GM19025 (cell line): ENCODE data around the gene COPB2.

ENCODE experiments used
- ATAC-seq: cut with Tn5 transposase; IDR thresholded peaks from one replicate; pipeline ENCODE4 v1.9.1; 2021; ENCODE audit warnings: mild to moderate bottlenecking, low read depth, moderate library complexity; ENCODE audit not compliant: unreplicated experiment

The COPB2 gene

DNA sequence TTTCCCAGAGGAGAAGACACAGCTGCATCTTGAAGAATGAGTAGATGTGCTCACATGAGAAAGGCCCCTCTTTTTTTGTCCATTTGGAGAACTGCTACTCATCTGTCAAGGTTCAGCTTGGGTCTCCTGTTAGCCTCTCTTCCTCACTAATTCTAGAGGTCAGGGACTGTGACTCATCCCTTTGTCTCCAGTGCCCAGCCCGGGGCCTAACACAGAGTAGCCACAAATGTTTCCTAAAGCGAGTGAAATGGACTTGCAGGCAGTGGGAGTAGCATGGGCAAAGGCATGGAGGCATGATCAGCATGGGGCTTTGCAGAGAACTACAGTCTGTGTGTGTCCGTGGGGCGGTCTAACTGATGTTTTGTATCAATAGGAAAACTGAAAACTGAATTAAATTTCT is 79.6 kb downstream of the COPB2 start:
- ATAC-seq = no peak

DNA sequence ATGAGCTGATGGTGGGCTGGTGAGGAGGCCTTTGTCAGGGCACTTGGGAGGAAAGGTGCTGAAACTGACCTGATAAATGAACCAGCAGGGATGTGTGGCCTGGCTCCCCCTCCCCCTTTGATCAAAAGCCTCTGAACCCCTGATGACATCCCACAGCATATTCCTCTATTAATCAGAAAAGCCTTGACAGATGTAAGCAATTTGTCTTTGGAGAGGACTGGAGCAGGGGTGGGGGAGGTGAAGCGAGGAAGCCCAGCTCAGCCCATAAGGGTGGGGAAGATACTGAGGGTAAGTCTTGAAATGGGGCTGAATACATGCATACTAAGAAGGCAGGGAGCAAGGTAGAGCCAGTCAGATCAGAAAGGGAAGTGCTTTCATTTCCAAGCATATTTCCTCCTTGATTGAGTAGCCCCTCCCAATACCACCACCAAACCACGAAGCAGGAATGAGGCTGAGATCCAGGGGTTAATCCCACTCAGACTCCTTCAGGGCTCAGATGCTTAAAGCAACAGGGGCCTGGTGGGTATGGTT is 80.3 kb downstream of the COPB2 start:
- no peak for ATAC-seq

DNA sequence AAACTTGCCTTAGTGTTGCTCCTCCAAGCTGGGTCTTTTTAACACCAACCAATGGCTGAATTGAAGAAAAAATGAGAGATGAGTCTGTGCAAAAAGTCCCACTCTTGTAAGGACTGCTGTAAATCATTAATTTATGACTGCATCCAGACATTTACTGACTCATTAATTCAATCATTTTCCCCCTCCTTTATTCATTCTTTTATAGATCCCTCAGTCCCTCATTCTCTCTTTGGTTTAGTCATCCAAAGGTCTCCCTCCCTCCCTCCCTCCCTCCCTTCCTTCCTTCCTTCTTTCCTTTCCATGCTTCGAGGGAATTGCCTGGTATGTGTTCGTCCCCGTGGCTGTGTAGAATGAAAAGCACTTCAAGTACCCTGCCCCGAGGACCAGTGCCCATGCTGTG is 80.9 kb downstream of the COPB2 start:
- ATAC-seq = no peak

DNA sequence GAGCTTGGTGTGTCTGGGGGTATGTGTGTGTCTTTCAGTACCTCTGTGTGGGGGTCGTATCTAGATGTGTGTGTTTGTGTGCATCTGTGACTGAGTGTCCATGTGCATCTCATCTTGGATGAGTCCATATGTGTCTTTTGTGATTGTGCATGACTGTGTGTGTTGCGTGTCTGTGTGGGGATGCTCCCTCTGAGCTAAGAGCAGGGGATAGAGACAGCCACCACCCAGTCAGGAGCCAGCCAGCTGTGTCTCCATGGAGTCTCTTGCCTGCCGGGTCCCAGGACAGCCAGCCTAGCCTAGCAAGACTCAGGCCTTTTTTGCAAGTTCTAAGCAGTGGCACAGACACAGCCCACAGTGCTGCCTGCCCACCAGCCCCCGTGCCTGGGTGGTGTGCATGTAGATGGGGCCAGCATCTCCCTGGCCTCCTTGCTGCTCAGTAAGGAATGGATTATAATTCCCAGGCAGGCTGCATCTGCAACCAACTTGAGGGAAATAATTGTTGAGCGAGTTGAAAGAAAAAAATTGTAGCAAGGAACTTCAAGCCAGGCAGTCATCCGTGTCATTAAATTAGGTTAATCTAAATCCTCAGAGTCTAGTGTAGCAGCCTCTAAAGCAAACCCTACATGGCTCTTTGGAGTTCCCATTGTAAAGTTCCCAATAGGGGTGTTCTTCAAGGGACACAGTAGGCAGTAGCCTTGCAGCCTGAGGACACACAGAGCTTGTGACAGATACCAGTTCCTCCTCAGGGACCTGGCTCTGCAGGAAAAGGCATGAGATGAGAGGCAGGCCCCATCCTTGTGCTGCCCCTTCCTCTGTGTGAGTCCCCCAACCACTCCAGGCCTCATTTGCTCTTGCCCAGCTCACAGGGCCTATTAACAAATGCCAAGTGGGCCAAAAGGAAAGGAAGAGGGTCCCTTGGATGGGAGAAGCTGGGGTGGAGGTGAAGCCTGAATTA is 81.6 kb downstream of the COPB2 start:
- no peak for ATAC-seq
